Measurements from ENCODE around the gene FYN.

GRCh38 chr6:111805511-111806164, 67.6 kb downstream of the FYN start:
- TF ChIP-seq YY1 (IDR thresholded peaks at IDR 0.05; ENCODE audit: insufficient read depth, insufficient read length), result no peak
- no peak for TF ChIP-seq ZNF274 (IDR thresholded peaks at IDR 0.05; ENCODE audit: low read depth, low read length)

Measured in NT2/D1 (cell line).